ENCODE results near the gene SH3PXD2A. TPM values are rescaled to one million over a fixed set of nuclear protein-coding genes. Genes with fewer than 3 reads are reported as not detected.

The SH3PXD2A gene
- total and polyA plus RNA-seq, 2 donors (not counting 1 experiment from before 2014, with no cell fraction given): 3.2 to 33.5 TPM

DNA sequence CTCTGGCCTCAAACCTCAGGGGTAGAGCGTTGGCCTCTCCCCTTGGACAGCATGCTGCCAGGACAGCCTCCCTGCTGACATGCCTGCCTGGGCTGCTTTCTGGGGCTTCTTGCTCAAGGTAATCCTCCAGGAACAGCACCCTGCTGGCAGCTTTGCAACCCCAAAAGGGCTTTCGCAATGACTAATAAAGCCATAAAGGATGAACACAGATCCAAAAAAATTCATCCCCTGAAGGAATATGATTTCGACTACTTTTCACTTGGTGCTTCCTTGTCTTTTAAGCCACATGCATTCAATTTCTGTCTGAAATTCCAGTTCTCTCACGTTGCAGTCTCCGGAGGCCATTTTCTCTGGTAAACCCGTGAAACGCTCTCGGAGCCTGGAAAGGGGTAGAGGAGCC is 15.1 kb upstream of the SH3PXD2A start:
- H3K9me3 Mint-ChIP-seq (ENCODE audit: insufficient read depth): peaks cover under 1% of the 10 kb centered on the region
- H3K79me2 ChIP-seq (ENCODE audit: control insufficient read depth, insufficient read depth, low read length): no peaks in the 10 kb centered on the region
- ChIA-PET POLR2A (no interaction called here), CTCF (no interaction called here)
- H3K4me3 ChIP-seq (ENCODE audit: control extremely low read depth in 1 of 5, extremely low read depth in 1 of 5, insufficient read depth in 1 of 5, low read depth in 2 of 5, low read length in 4 of 5): no peak overlapping the region
- peaks cover 9% of the 10 kb centered on the region for H3K4me1 Mint-ChIP-seq
- no peak overlapping the region for H3K27ac ChIP-seq (ENCODE audit: low read length in 2 of 2)
- ATAC-seq (ENCODE audit: low read depth) (no peak), DNase-seq (no peak)
- H3K9me3 ChIP-seq (ENCODE audit: control extremely low read depth in 1 of 3, control insufficient read depth in 2 of 3, insufficient read depth in 1 of 3, low read length in 2 of 3): peaks cover 2 to 7% (median 6%) of the 10 kb centered on the region in 3 donors
- H3K27me3 Mint-ChIP-seq: peaks cover under 1% of the 10 kb centered on the region
- peaks cover 0 to 4% of the 10 kb centered on the region in 2 experiments for H3K36me3 ChIP-seq (replicated peaks in 1 of 2; ENCODE audit: control extremely low read depth in 1 of 2, control insufficient read depth in 1 of 2, extremely low read depth in 1 of 2, insufficient read depth in 2 of 2, low read length in 1 of 2)
- H4K20me1 ChIP-seq (ENCODE audit: control insufficient read depth, insufficient read depth, low read length, poor library complexity, severe bottlenecking): no peaks in the 10 kb centered on the region
- TF ChIP-seq, protein P1, sequence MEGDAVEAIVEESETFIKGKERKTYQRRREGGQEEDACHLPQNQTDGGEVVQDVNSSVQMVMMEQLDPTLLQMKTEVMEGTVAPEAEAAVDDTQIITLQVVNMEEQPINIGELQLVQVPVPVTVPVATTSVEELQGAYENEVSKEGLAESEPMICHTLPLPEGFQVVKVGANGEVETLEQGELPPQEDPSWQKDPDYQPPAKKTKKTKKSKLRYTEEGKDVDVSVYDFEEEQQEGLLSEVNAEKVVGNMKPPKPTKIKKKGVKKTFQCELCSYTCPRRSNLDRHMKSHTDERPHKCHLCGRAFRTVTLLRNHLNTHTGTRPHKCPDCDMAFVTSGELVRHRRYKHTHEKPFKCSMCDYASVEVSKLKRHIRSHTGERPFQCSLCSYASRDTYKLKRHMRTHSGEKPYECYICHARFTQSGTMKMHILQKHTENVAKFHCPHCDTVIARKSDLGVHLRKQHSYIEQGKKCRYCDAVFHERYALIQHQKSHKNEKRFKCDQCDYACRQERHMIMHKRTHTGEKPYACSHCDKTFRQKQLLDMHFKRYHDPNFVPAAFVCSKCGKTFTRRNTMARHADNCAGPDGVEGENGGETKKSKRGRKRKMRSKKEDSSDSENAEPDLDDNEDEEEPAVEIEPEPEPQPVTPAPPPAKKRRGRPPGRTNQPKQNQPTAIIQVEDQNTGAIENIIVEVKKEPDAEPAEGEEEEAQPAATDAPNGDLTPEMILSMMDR (IDR thresholded peaks at IDR 0.05): no peak
- no peak for TF ChIP-seq EZH2 (IDR thresholded peaks at IDR 0.05; ENCODE audit: borderline replicate concordance, insufficient read depth, low read depth, low read length, poor library complexity, severe bottlenecking)
- intact Hi-C loops (cut with micrococcal nuclease): no loop called here
- H3K9ac ChIP-seq (ENCODE audit: low read length): no peak overlapping the region
- WGBS (ENCODE audit: insufficient coverage): 93% methylated on average over 8 of the region's 8 CpGs
- H3K4me1 ChIP-seq (ENCODE audit: control insufficient read depth in 2 of 2, insufficient read depth in 2 of 2, low read length in 2 of 2): peaks cover 0 to 4% of the 10 kb centered on the region in 2 donors
- no peak overlapping the region for H3K4me2 ChIP-seq (replicated peaks; ENCODE audit: low read depth, low read length, poor library complexity, severe bottlenecking)
- no peak overlapping the region for H3K27ac Mint-ChIP-seq
- H2AFZ ChIP-seq (ENCODE audit: insufficient read depth, low read depth, low read length, poor library complexity, severe bottlenecking): no peak overlapping the region
- peaks cover 0 to 3% (median 0%) of the 10 kb centered on the region in 4 experiments for H3K27me3 ChIP-seq (replicated peaks in 1 of 4; ENCODE audit: control extremely low read depth in 1 of 4, control insufficient read depth in 3 of 4, insufficient read depth in 4 of 4, low read length in 3 of 4)
- H3K4me3 Mint-ChIP-seq: no peak overlapping the region

GRCh38 chr10:103869336-103869735 is 14.0 kb upstream of the SH3PXD2A start:
- Histone ChIP-seq H3K36me3 (replicated peaks in 1 of 2; ENCODE audit: control extremely low read depth in 1 of 2, control insufficient read depth in 1 of 2, extremely low read depth in 1 of 2, insufficient read depth in 2 of 2, low read length in 1 of 2) (peaks cover 0 to 4% of the 10 kb centered on the region in 2 experiments), H3K27ac (ENCODE audit: low read length in 2 of 2) (no peak overlapping the region), H4K20me1 (ENCODE audit: control insufficient read depth, insufficient read depth, low read length, poor library complexity, severe bottlenecking) (no peaks in the 10 kb centered on the region), H3K4me3 (ENCODE audit: control extremely low read depth in 1 of 5, extremely low read depth in 1 of 5, insufficient read depth in 1 of 5, low read depth in 2 of 5, low read length in 4 of 5) (no peak overlapping the region), H3K79me2 (ENCODE audit: control insufficient read depth, insufficient read depth, low read length) (no peaks in the 10 kb centered on the region), H3K9ac (ENCODE audit: low read length) (no peak overlapping the region), H3K4me2 (replicated peaks; ENCODE audit: low read depth, low read length, poor library complexity, severe bottlenecking) (no peak overlapping the region), H3K9me3 (ENCODE audit: control extremely low read depth in 1 of 3, control insufficient read depth in 2 of 3, insufficient read depth in 1 of 3, low read length in 2 of 3) (peaks cover 2 to 14% (median 13%) of the 10 kb centered on the region in 3 donors), H2AFZ (ENCODE audit: insufficient read depth, low read depth, low read length, poor library complexity, severe bottlenecking) (no peak overlapping the region), H3K4me1 (ENCODE audit: control insufficient read depth in 2 of 2, insufficient read depth in 2 of 2, low read length in 2 of 2) (peaks cover 0 to 4% of the 10 kb centered on the region in 2 donors), H3K27me3 (replicated peaks in 1 of 4; ENCODE audit: control extremely low read depth in 1 of 4, control insufficient read depth in 3 of 4, insufficient read depth in 4 of 4, low read length in 3 of 4) (peaks cover 0 to 3% (median 0%) of the 10 kb centered on the region in 4 experiments)
- CTCF ChIA-PET: interaction anchor here (1.3 kb wide), 1 partner anchor 157 kb away, joined by 5 read pairs; no protein-coding TSS in a partner anchor
- intact Hi-C loops (cut with micrococcal nuclease): no loop called here
- WGBS (ENCODE audit: insufficient coverage): 75% methylated on average over 2 of the region's 4 CpGs
- Mint-ChIP-seq H3K27me3 (peaks cover 8% of the 10 kb centered on the region), H3K4me1 (peaks cover 9% of the 10 kb centered on the region), H3K9me3 (ENCODE audit: insufficient read depth) (peaks cover 10% of the 10 kb centered on the region), H3K4me3 (no peak overlapping the region), H3K27ac (no peak overlapping the region)
- DNase-seq (no peak), ATAC-seq (ENCODE audit: low read depth) (no peak)
- POLR2A ChIA-PET: no interaction called here
- no peak for TF ChIP-seq EZH2 (IDR thresholded peaks at IDR 0.05; ENCODE audit: borderline replicate concordance, insufficient read depth, low read depth, low read length, poor library complexity, severe bottlenecking)
- TF ChIP-seq, protein P1 (IDR thresholded peaks at IDR 0.05): no peak
